ENCODE data around the gene DECR2.

DNA sequence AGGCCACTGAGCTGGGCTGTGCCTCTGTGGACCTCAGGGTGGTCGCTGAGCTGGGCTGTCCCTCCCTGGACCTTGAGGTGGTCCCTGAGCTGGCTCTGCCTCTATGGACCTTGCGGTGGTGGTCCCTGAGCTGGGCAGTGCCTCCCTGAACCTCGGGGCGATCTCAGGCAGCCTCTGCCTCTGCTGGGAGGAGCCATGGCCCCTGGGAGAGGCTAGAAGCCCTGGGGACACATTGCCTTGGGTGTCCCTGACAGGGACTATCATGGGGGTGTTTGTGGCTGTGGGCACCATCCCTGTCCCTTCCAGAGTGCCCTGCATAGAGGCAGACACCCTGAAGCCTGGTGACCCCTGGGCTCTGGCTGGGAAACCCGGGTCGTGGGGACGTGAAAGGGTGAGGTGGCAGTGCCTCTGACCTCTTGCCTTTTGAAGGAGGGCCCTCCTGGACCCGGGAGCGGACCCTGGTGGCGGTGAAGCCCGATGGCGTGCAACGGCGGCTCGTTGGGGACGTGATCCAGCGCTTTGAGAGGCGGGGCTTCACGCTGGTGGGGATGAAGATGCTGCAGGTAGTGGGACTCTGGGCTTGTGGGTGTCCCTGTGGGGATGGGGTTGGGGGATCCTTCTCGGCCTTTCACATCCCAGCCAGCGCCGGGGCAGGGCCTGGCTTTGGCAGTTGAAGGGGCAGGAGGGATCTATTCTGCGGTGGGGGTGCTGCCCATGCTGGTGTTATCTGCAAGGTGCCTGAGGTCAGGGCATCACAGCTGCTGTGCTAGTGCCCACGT lies 2.9 kb upstream of the DECR2 start:
- TF ChIP-seq, protein P1, sequence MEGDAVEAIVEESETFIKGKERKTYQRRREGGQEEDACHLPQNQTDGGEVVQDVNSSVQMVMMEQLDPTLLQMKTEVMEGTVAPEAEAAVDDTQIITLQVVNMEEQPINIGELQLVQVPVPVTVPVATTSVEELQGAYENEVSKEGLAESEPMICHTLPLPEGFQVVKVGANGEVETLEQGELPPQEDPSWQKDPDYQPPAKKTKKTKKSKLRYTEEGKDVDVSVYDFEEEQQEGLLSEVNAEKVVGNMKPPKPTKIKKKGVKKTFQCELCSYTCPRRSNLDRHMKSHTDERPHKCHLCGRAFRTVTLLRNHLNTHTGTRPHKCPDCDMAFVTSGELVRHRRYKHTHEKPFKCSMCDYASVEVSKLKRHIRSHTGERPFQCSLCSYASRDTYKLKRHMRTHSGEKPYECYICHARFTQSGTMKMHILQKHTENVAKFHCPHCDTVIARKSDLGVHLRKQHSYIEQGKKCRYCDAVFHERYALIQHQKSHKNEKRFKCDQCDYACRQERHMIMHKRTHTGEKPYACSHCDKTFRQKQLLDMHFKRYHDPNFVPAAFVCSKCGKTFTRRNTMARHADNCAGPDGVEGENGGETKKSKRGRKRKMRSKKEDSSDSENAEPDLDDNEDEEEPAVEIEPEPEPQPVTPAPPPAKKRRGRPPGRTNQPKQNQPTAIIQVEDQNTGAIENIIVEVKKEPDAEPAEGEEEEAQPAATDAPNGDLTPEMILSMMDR (conservative IDR thresholded peaks at IDR 0.05; ENCODE audit: low read depth, low read length), result no peak
- no peak for TF ChIP-seq EZH2 (IDR thresholded peaks at IDR 0.05; ENCODE audit: borderline replicate concordance, low read depth, low read length, poor library complexity, severe bottlenecking)
